ENCODE results near the gene WDR46. TPM values are rescaled to one million over a fixed set of nuclear protein-coding genes. Genes with fewer than 3 reads are reported as not detected.
A peak's percentile ranks its signal among the peaks of the same experiment; 100 is the strongest.

WDR46 gene
- total RNA-seq, 1 donor from 2014 or later = 67.9 TPM

DNA sequence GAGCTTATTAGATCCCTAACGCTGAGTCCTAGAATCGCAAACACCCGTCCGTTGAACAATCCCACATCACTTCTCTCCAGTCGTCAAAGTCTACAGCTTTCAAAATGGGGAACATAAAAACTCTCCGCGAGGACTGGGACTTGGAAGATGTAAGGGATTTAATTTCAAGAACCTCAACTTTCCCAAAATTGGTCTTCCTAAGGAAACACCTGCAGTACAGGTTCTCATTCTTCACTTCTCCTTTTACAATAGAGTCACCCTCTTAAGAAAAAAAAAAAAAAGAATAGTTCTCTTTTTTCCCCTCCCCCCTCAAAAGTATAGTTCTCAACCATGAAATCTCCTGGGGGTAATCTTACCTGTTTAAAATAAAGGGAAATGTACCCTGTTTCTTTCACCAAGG is 35.1 kb upstream of the WDR46 start:
- TF ChIP-seq, protein P1, sequence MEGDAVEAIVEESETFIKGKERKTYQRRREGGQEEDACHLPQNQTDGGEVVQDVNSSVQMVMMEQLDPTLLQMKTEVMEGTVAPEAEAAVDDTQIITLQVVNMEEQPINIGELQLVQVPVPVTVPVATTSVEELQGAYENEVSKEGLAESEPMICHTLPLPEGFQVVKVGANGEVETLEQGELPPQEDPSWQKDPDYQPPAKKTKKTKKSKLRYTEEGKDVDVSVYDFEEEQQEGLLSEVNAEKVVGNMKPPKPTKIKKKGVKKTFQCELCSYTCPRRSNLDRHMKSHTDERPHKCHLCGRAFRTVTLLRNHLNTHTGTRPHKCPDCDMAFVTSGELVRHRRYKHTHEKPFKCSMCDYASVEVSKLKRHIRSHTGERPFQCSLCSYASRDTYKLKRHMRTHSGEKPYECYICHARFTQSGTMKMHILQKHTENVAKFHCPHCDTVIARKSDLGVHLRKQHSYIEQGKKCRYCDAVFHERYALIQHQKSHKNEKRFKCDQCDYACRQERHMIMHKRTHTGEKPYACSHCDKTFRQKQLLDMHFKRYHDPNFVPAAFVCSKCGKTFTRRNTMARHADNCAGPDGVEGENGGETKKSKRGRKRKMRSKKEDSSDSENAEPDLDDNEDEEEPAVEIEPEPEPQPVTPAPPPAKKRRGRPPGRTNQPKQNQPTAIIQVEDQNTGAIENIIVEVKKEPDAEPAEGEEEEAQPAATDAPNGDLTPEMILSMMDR (conservative IDR thresholded peaks at IDR 0.05; ENCODE audit: low read depth, low read length) = no peak
- DNase-seq (ENCODE audit: low read depth) = no peak
- H3K4me3 ChIP-seq (ENCODE audit: low read depth, low read length) = peak overlapping the region; percentile 92

DNA sequence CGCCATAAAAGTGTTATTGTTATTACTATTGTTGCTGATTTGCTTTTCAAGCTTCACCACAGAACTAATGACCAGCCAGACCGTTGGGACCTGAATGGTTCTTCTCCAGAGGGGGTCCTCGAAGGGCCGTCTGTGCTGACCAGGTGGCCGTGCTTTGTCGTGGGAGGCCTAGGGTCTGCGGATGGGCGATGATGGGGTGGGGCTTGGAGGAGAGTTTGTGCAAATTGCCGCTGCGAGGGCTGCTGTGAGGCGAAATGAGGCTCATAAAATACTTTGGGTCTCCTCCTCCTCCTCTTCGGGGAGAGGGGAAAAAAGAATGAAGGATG is 34.5 kb upstream of the WDR46 start:
- TF ChIP-seq, protein P1 (conservative IDR thresholded peaks at IDR 0.05; ENCODE audit: low read depth, low read length) = no peak
- H3K4me3 ChIP-seq (ENCODE audit: low read depth, low read length) = peak overlapping the region; percentile 92
- DNase-seq (ENCODE audit: low read depth) = no peak

DNA sequence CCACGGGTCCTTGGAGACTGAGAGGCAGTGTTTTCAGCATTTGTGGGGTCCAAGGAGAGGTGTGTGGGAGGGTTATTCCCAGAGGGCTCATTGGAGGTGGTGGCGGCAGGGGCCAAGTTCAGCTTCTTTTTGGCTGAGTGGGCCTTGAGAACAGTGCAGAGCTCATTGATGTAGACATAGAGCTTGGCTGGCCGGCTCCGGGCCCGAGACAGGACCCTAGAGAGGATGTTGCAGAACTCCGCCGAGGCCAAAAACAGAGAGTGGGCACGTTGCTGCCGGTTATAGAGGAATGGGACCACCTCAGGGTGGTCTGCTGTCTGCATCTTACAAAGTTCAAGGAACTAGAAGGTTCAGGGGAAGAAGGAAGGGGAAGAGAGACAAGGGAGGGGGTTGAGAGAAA is 32.2 kb upstream of the WDR46 start:
- DNase-seq (ENCODE audit: low read depth) = no peak
- TF ChIP-seq, protein P1 (conservative IDR thresholded peaks at IDR 0.05; ENCODE audit: low read depth, low read length) = no peak
- H3K4me3 ChIP-seq (ENCODE audit: low read depth, low read length) = peak overlapping the region; percentile 92

- TF ChIP-seq, protein P1 (conservative IDR thresholded peaks at IDR 0.05; ENCODE audit: low read depth, low read length) = no peak
- H3K4me3 ChIP-seq (ENCODE audit: low read depth, low read length) = no peak overlapping the region
- DNase-seq (ENCODE audit: low read depth) = no peak
These were observed 31.5 kb upstream of the WDR46 start for GRCh38 chr6:33320315-33321181.

- no peak for DNase-seq (ENCODE audit: low read depth)
- no peak overlapping the region for H3K4me3 ChIP-seq (ENCODE audit: low read depth, low read length)
- TF ChIP-seq, protein P1 (conservative IDR thresholded peaks at IDR 0.05; ENCODE audit: low read depth, low read length) = no peak
These were observed 30.9 kb upstream of the WDR46 start for GRCh38 chr6:33319939-33320314.

- peak overlapping the region; percentile 61 for H3K4me3 ChIP-seq (ENCODE audit: low read depth, low read length)
- no peak for DNase-seq (ENCODE audit: low read depth)
- TF ChIP-seq, protein P1 (conservative IDR thresholded peaks at IDR 0.05; ENCODE audit: low read depth, low read length) = no peak
These were observed 29.5 kb upstream of the WDR46 start for GRCh38 chr6:33318426-33319073.
